Keratinocyte (primary cell): Measurements from ENCODE around the gene ACKR3. TPM values are rescaled to one million over a fixed set of nuclear protein-coding genes. Genes with fewer than 3 reads are reported as not detected.

Experiments
- DNase-seq: peaks from one replicate; pipeline ENCODE4 v3.0.0-alpha.2; 2011; ENCODE audit warnings: low read depth, missing footprints, low spot score
- FAIRE-seq: peaks from 2 replicates; lab custom pipeline; 2011; peaks lifted over from hg19 to GRCh38; lab: Jason Lieb, UNC
- H2AFZ ChIP-seq: 2 replicates; pipeline ENCODE4 v1.6.0; 2012; ENCODE audit warnings: low read length, control low read depth, inconsistent platforms; ENCODE audit not compliant: control insufficient read depth
- H3K27ac ChIP-seq: 2 replicates; pipeline ENCODE4 v1.5.1; 2011; ENCODE audit warnings: low read length; ENCODE audit not compliant: control insufficient read depth, insufficient read depth
- H3K27me3 ChIP-seq: 3 replicates; pipeline ENCODE4 v1.6.0; 2011; ENCODE audit warnings: low read length; ENCODE audit not compliant: control insufficient read depth, insufficient read depth; ENCODE audit errors: extremely low read depth
- H3K36me3 ChIP-seq, 2 experiments: 2 replicates in 1 of 2; 3 replicates in 1 of 2; pipeline ENCODE4 v1.5.1; 2011; ENCODE audit warnings: low read length in 2 of 2, mild to moderate bottlenecking in 1 of 2; ENCODE audit not compliant: control insufficient read depth in 2 of 2, insufficient read depth in 2 of 2; ENCODE audit errors: extremely low read depth in 1 of 2
- H3K4me1 ChIP-seq: 3 replicates; pipeline ENCODE4 v1.5.1; 2011; ENCODE audit warnings: low read length; ENCODE audit not compliant: control insufficient read depth, insufficient read depth; ENCODE audit errors: extremely low read depth
- H3K4me2 ChIP-seq: 3 replicates; pipeline ENCODE4 v1.6.0; 2011; ENCODE audit warnings: low read depth, low read length; ENCODE audit not compliant: control insufficient read depth, insufficient read depth; ENCODE audit errors: extremely low read depth
- H3K4me3 ChIP-seq, 3 experiments: fragments of 200-600 bp in 1 of 3; sonication (generic) in 1 of 3; 2 replicates in 2 of 3; 3 replicates in 1 of 3; pipeline ENCODE4 v1.5.1; 2011 to 2016; ENCODE audit warnings: low read length in 3 of 3, mild to moderate bottlenecking in 3 of 3, control low read depth in 2 of 3, inconsistent platforms in 1 of 3, low read depth in 1 of 3, mixed read lengths in 1 of 3, mixed run types in 1 of 3, moderate library complexity in 1 of 3; ENCODE audit not compliant: control insufficient read depth in 2 of 3, insufficient read depth in 2 of 3; ENCODE audit errors: extremely low read depth in 1 of 3
- H3K79me2 ChIP-seq: 2 replicates; pipeline ENCODE4 v1.6.0; 2012; ENCODE audit warnings: low read length; ENCODE audit not compliant: control insufficient read depth, insufficient read depth
- H3K9ac ChIP-seq: 3 replicates; pipeline ENCODE4 v1.6.0; 2011; ENCODE audit warnings: low read length; ENCODE audit not compliant: control insufficient read depth, insufficient read depth; ENCODE audit errors: extremely low read depth
- H3K9me1 ChIP-seq: 3 replicates; pipeline ENCODE4 v1.6.0; 2011; ENCODE audit warnings: low read length; ENCODE audit not compliant: control insufficient read depth, insufficient read depth; ENCODE audit errors: extremely low read depth
- H3K9me3 ChIP-seq: 2 replicates; pipeline ENCODE4 v1.5.1; 2012; ENCODE audit warnings: low read depth, low read length; ENCODE audit not compliant: control insufficient read depth
- H4K20me1 ChIP-seq: 3 replicates; pipeline ENCODE4 v1.6.0; 2011; ENCODE audit warnings: low read length; ENCODE audit not compliant: control insufficient read depth, insufficient read depth; ENCODE audit errors: extremely low read depth
- CTCF ChIP-seq, 3 experiments: IDR thresholded peaks in 1 of 3; conservative IDR thresholded peaks in 1 of 3; optimal IDR thresholded peaks in 1 of 3; 2 replicates in 2 of 3; 3 replicates in 1 of 3; pipeline versions ENCODE3 to v1.5.1; 2011; ENCODE audit warnings: low read length in 3 of 3, mild to moderate bottlenecking in 3 of 3, moderate library complexity in 2 of 3, control low read depth in 1 of 3, inconsistent platforms in 1 of 3; ENCODE audit not compliant: insufficient read depth in 2 of 3; ENCODE audit errors: extremely low read depth in 1 of 3
- EZH2 ChIP-seq: IDR thresholded peaks from one replicate; pipeline ENCODE4 v1.6.1; 2012; ENCODE audit warnings: inconsistent platforms, mild to moderate bottlenecking, low read length, moderate library complexity
- dilution Hi-C: fragments of 300-500 bp; cut with MboI; formaldehyde crosslinking; loops from one replicate; pipeline ENCODE4 v1.7.0; 2020; ENCODE audit warnings: low sequenced_read_pairs; ENCODE audit not compliant: extremely low pct_ligation_motif_present
- polyA plus RNA-seq, 5 experiments: library from polyadenylated mRNA; depleted of rRNA in 3 of 5; stranded (reverse) in 3 of 5; stranded (forward) in 1 of 5; unstranded in 1 of 5; fragments of >200 nt; gene quantifications; 1 replicate in 1 of 5; 2 replicates in 3 of 5; 3 replicates in 1 of 5; pipeline versions ENCODE4 v1.2.1 to v1.2.3, GENCODE V29; 2011 to 2012; ENCODE audit warnings: missing spikeins in 2 of 5, low read depth in 1 of 5, low replicate concordance in 1 of 5

ACKR3 gene
- polyA plus RNA-seq, 1 donor (not counting 4 experiments of a cell fraction or from before 2014, with no cell fraction given) = 29.4 TPM

GRCh38 chr2:236566596-236566995, 3.0 kb upstream of the ACKR3 start:
- no peak for DNase-seq
- dilution Hi-C loops = no loop called here
- H3K4me1 ChIP-seq = peaks cover 28% of the 10 kb centered on the region
- peaks cover 4% of the 10 kb centered on the region for H3K27me3 ChIP-seq
- no peaks in the 10 kb centered on the region for H3K36me3 ChIP-seq
- no peaks in the 10 kb centered on the region for H4K20me1 ChIP-seq
- H3K27ac ChIP-seq = no peak overlapping the region
- TF ChIP-seq EZH2 = no peak
- no peak for TF ChIP-seq CTCF (optimal IDR thresholded peaks at IDR 0.05 in 1 of 3, IDR thresholded peaks at IDR 0.05 in 1 of 3, conservative IDR thresholded peaks at IDR 0.05 in 1 of 3; ENCODE audit: extremely low read depth in 1 of 3, insufficient read depth in 2 of 3, low read length in 3 of 3)
- no peaks in the 10 kb centered on the region for H3K9me1 ChIP-seq
- no peak overlapping the region for H3K9ac ChIP-seq
- no peak overlapping the region for H3K4me3 ChIP-seq
- FAIRE-seq = no peak
- no peak overlapping the region for H2AFZ ChIP-seq
- H3K79me2 ChIP-seq = no peaks in the 10 kb centered on the region
- no peaks in the 10 kb centered on the region for H3K9me3 ChIP-seq
- no peak overlapping the region for H3K4me2 ChIP-seq

- no peak for TF ChIP-seq EZH2
- peak in 1 of 3 experiments; percentile 10 for TF ChIP-seq CTCF (optimal IDR thresholded peaks at IDR 0.05 in 1 of 3, IDR thresholded peaks at IDR 0.05 in 1 of 3, conservative IDR thresholded peaks at IDR 0.05 in 1 of 3; ENCODE audit: extremely low read depth in 1 of 3, insufficient read depth in 2 of 3, low read length in 3 of 3)
- no peaks in the 10 kb centered on the region for H3K79me2 ChIP-seq
- peak overlapping the region; percentile 39 for H3K27ac ChIP-seq
- H3K9me1 ChIP-seq = no peaks in the 10 kb centered on the region
- no peaks in the 10 kb centered on the region for H3K9me3 ChIP-seq
- H3K36me3 ChIP-seq = no peaks in the 10 kb centered on the region
- H2AFZ ChIP-seq = peak overlapping the region; percentile 93
- H3K4me1 ChIP-seq = peaks cover 30% of the 10 kb centered on the region
- peaks cover 4% of the 10 kb centered on the region for H3K27me3 ChIP-seq
- peak overlapping the region; percentile 85 for H3K4me2 ChIP-seq
- H4K20me1 ChIP-seq = no peaks in the 10 kb centered on the region
- no peak for DNase-seq
- peak; percentile 32 for FAIRE-seq
- dilution Hi-C loops = no loop called here
- peak overlapping the region; percentile 66 for H3K9ac ChIP-seq
- H3K4me3 ChIP-seq = peak overlapping the region; percentile 23 to 75 (median 57)
Measured at GRCh38 chr2:236568068-236568921, 1.3 kb upstream of the ACKR3 start.
